Measurements from ENCODE around the gene CRB1.

DNA sequence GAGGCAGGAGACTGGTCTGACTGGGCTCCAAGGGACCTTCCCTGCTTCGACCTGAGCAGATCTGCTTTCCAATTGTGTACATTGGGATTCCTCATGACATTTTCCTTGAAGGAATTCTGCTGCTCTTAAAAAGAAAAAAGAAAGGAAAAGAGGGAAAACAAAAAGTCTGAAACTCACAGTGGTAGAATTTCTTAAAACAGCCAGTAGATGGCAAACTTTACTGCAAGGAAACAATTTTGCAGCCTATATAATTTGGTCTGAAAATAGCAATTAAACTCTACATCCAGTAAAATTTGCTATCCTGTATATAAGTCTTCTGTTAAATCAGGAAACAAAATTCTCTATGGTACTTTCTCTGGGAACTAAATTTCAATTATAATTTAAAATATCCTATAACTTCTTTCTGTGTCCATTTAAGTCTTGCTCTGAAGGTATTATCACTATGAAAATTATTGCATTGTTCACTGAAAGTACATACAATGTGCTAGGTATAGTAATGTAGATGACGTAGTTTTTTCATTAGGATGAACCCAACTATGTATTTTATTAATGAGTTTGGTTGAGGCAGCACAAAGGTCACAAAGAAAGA is 59.8 kb downstream of the CRB1 start:
- TF ChIP-seq, protein P1, sequence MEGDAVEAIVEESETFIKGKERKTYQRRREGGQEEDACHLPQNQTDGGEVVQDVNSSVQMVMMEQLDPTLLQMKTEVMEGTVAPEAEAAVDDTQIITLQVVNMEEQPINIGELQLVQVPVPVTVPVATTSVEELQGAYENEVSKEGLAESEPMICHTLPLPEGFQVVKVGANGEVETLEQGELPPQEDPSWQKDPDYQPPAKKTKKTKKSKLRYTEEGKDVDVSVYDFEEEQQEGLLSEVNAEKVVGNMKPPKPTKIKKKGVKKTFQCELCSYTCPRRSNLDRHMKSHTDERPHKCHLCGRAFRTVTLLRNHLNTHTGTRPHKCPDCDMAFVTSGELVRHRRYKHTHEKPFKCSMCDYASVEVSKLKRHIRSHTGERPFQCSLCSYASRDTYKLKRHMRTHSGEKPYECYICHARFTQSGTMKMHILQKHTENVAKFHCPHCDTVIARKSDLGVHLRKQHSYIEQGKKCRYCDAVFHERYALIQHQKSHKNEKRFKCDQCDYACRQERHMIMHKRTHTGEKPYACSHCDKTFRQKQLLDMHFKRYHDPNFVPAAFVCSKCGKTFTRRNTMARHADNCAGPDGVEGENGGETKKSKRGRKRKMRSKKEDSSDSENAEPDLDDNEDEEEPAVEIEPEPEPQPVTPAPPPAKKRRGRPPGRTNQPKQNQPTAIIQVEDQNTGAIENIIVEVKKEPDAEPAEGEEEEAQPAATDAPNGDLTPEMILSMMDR (IDR thresholded peaks at IDR 0.05), result peak in 2 of 7 experiments; percentile 33 to 45
- TF ChIP-seq POLR2AphosphoS5 (IDR thresholded peaks at IDR 0.05) (no peak), EP300 (IDR thresholded peaks at IDR 0.05) (no peak), POLR2A (IDR thresholded peaks at IDR 0.05) (no peak)
